Measurements from ENCODE around the gene SPAAR.

SPAAR gene, protein sequence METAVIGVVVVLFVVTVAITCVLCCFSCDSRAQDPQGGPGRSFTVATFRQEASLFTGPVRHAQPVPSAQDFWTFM

DNA sequence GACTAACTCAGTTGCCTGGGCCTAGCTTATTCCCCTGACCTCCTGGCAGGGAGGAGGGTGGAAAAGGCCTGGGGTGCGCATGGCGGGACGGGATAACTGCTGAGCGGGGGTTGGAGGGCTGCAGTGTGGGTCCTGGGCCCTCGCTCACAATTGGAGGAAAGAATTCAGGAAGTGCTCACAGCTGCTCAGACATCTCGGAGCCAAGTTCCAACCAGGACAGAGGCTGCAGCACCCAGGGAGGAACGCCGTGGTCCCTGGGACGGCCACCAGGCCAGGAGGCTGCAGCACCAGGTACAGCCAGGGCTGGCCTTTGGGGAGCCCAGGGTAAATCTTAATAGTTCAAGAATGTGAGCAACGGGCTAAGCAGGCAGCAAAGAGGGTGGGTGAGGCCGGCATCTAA lies at the start of gene SPAAR:
SPAAR (plus strand) TSS at position 217 of the 400 bp plus-strand sequence. CDS start 974 bp downstream, outside the sequence.
- Histone ChIP-seq H3K4me3 (peak within 1 kb of the TSS; percentile 45; the same call in 1 of the 2 replicates), H3K9ac (ENCODE audit: insufficient read length) (no peak within 1 kb of the TSS), H3K9me3 (ENCODE audit: low read depth, low read length) (no peaks in the 10 kb centered on the region), H3K27ac (no peak within 1 kb of the TSS; the same call in 1 of the 2 replicates), H3K36me3 (ENCODE audit: insufficient read depth, low read length) (no peaks in the 10 kb centered on the region)
- no peak for TF ChIP-seq EZH2 (IDR thresholded peaks at IDR 0.05)
- no peak for TF ChIP-seq FOXP2 (optimal IDR thresholded peaks at IDR 0.05; ENCODE audit: control extremely low read depth, extremely low read length, insufficient read depth)
- TF ChIP-seq POLR2AphosphoS5 (IDR thresholded peaks at IDR 0.05; ENCODE audit: borderline replicate concordance, low read depth, low read length) = no peak
- DNase-seq (ENCODE audit: low read depth, low spot score) = no peak

DNA sequence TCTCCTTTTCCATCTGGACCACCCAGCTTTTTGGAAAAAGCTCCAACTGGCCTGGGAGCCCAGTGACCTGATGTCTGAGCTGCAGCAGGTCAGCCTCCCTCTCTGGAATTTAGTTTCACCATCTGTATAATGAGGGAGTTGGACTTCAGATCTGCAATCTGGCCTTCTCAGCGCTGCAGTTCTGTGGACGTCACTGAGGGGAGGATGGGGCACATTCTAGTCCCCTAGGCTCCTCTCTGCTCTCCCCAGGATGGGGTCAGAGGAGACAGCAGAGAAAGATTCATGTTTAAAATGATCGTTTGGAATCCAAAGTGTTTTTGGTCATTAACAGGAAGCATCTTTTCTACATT lies 49.3 kb upstream of the SPAAR start:
- H3K36me3 ChIP-seq (ENCODE audit: insufficient read depth, low read length) = no peaks in the 10 kb centered on the region
- no peaks in the 10 kb centered on the region for H3K9me3 ChIP-seq (ENCODE audit: low read depth, low read length)
- H3K27ac ChIP-seq = no peak overlapping the region
- H3K4me3 ChIP-seq = no peak overlapping the region
- no peak for DNase-seq (ENCODE audit: low read depth, low spot score)
- H3K9ac ChIP-seq (ENCODE audit: insufficient read length) = no peak overlapping the region
- TF ChIP-seq EZH2 (IDR thresholded peaks at IDR 0.05) = no peak

DNA sequence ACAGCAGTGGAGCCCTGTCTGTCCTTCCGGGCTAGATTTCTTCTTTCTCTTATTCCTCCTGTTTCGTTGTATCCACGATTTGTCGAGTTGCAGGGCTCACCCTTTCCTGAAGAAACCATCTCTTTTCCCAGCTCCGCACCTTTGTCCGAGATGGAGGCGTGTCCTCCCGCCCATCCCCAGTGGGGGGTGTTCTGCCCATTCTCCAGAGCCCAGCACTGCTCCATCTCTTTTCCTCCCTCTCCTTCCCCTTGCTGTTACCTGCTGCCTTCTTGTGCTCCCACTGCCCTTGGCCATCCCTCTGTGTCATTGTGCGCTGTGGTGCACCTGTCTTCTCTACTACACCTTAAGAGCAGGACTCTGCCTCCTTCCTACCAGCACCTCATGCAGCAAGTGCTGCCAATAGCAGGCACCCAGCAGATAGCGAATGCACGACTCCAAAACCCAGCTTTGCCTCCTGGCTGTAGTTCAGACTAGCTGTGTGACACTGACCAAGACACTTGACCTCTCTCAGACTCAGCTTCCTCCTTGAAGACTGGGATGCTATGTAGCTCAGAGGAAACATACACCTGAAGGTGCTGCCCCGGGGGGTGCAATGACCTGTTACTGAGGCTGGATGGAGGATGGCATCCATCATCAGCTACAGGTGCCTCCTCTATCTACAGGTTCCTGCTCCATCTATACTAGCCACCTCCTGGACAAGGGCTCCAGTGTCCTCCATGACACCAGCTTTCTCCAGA lies 48.0 kb upstream of the SPAAR start:
- no peak overlapping the region for H3K27ac ChIP-seq
- no peak overlapping the region for H3K4me3 ChIP-seq
- no peak for DNase-seq (ENCODE audit: low read depth, low spot score)
- H3K9ac ChIP-seq (ENCODE audit: insufficient read length) = no peak overlapping the region
- TF ChIP-seq POLR2AphosphoS5 (IDR thresholded peaks at IDR 0.05; ENCODE audit: borderline replicate concordance, low read depth, low read length) (no peak), EZH2 (IDR thresholded peaks at IDR 0.05) (no peak), FOXP2 (optimal IDR thresholded peaks at IDR 0.05; ENCODE audit: control extremely low read depth, extremely low read length, insufficient read depth) (no peak)
- no peaks in the 10 kb centered on the region for H3K36me3 ChIP-seq (ENCODE audit: insufficient read depth, low read length)
- no peaks in the 10 kb centered on the region for H3K9me3 ChIP-seq (ENCODE audit: low read depth, low read length)

DNA sequence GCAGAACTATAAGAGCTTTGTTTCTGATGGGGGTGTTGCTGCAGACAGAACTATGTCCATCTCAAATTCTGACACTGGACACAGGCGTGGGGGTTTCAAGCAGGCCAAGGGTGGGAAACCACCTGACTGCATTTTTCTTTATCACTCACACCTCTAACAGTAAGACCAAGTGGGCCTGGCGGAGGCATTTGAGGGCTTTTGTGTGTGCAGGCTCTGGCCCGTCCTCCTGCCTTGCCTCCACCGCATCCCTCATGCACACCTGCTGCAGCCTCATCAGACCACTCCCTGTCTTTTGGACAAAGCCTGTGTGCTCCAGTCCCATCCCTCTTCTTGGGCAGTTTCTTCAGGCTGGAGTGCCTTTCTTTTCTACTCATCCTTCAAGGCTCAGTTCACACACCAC lies 47.0 kb upstream of the SPAAR start:
- Histone ChIP-seq H3K9me3 (ENCODE audit: low read depth, low read length) (no peaks in the 10 kb centered on the region), H3K36me3 (ENCODE audit: insufficient read depth, low read length) (no peaks in the 10 kb centered on the region), H3K27ac (no peak overlapping the region), H3K4me3 (no peak overlapping the region), H3K9ac (ENCODE audit: insufficient read length) (no peak overlapping the region)
- TF ChIP-seq POLR2AphosphoS5 (IDR thresholded peaks at IDR 0.05; ENCODE audit: borderline replicate concordance, low read depth, low read length) = no peak
- TF ChIP-seq EZH2 (IDR thresholded peaks at IDR 0.05) = no peak
- TF ChIP-seq FOXP2 (optimal IDR thresholded peaks at IDR 0.05; ENCODE audit: control extremely low read depth, extremely low read length, insufficient read depth) = no peak
- no peak for DNase-seq (ENCODE audit: low read depth, low spot score)

DNA sequence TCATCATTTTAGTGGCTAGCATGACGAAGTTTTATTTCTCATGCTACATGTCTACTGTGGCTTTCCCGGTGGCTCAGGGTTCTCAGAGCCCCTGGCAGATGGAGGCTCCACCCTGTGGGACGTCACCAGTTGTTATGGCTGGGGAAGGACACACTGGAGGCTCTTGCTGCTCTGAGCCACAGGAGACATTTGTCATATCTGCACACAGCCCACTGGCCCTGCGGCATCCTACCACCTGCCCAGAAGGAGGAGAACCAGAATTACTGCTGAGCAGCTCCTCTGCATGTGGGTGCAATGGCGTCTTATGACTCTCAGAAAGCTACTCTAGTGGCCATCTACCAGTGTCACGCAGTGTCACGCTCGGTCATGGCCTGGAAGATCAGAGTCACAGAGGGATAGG lies 45.7 kb upstream of the SPAAR start:
- H3K9ac ChIP-seq (ENCODE audit: insufficient read length) = no peak overlapping the region
- TF ChIP-seq POLR2AphosphoS5 (IDR thresholded peaks at IDR 0.05; ENCODE audit: borderline replicate concordance, low read depth, low read length) (no peak), FOXP2 (optimal IDR thresholded peaks at IDR 0.05; ENCODE audit: control extremely low read depth, extremely low read length, insufficient read depth) (no peak), EZH2 (IDR thresholded peaks at IDR 0.05) (no peak)
- no peak overlapping the region for H3K4me3 ChIP-seq
- H3K9me3 ChIP-seq (ENCODE audit: low read depth, low read length) = no peaks in the 10 kb centered on the region
- no peak overlapping the region for H3K27ac ChIP-seq
- no peak for DNase-seq (ENCODE audit: low read depth, low spot score)
- no peaks in the 10 kb centered on the region for H3K36me3 ChIP-seq (ENCODE audit: insufficient read depth, low read length)

DNA sequence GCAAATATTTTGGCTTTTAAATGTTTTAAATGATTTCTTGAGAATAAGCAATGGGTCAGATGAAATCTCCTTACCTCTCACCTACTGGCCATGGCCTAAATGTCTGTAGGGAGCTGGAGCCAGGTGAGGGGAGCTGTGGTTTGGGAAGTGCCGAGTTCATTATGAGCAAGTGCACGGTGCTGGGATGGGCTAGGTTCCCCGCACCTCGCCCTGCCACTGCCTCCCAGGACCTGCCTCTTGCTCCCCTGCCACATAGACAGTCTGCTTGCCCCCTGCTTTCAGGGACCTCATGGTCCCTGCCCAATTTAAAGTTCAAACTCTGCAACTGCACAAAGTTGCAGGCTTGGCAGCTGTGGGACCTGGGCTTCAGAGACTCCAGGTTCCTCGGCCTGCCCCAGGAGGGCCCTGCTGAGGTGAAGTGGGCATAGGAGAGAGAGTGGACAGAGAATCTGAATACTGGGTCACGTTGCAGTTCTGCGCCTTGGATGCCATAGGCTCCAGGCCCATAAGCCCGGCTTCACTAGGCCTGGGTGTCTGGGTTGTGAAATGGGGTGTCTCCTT lies 44.5 kb upstream of the SPAAR start:
- DNase-seq (ENCODE audit: low read depth, low spot score) = no peak
- TF ChIP-seq POLR2AphosphoS5 (IDR thresholded peaks at IDR 0.05; ENCODE audit: borderline replicate concordance, low read depth, low read length) (no peak), EZH2 (IDR thresholded peaks at IDR 0.05) (no peak), FOXP2 (optimal IDR thresholded peaks at IDR 0.05; ENCODE audit: control extremely low read depth, extremely low read length, insufficient read depth) (no peak)
- Histone ChIP-seq H3K4me3 (no peak overlapping the region), H3K27ac (no peak overlapping the region), H3K9me3 (ENCODE audit: low read depth, low read length) (no peaks in the 10 kb centered on the region), H3K36me3 (ENCODE audit: insufficient read depth, low read length) (no peaks in the 10 kb centered on the region), H3K9ac (ENCODE audit: insufficient read length) (no peak overlapping the region)

DNA sequence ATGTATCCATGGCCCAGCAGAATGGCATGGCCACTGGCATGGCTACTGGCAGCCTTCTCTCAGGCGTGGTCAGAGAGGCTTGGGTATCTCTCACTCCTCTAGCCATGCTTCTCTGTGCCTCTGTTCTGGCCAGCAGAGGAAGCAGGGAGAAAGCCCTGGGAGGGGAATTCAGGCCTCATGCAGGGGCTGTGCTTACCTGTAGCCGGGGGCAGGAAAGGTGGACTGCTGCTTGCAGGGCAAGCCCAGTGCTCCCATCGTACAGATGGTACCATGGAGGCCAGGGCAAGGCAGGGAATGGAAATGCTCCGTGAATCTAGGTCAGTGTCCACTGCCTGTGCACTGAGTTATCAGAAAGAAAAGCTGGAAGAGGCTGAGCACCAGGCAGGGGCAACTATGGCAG lies 41.8 kb upstream of the SPAAR start:
- Histone ChIP-seq H3K9me3 (ENCODE audit: low read depth, low read length) (no peaks in the 10 kb centered on the region), H3K27ac (no peak overlapping the region), H3K4me3 (no peak overlapping the region), H3K36me3 (ENCODE audit: insufficient read depth, low read length) (no peaks in the 10 kb centered on the region), H3K9ac (ENCODE audit: insufficient read length) (no peak overlapping the region)
- TF ChIP-seq FOXP2 (optimal IDR thresholded peaks at IDR 0.05; ENCODE audit: control extremely low read depth, extremely low read length, insufficient read depth) (no peak), EZH2 (IDR thresholded peaks at IDR 0.05) (no peak), POLR2AphosphoS5 (IDR thresholded peaks at IDR 0.05; ENCODE audit: borderline replicate concordance, low read depth, low read length) (no peak)
- DNase-seq (ENCODE audit: low read depth, low spot score) = no peak

DNA sequence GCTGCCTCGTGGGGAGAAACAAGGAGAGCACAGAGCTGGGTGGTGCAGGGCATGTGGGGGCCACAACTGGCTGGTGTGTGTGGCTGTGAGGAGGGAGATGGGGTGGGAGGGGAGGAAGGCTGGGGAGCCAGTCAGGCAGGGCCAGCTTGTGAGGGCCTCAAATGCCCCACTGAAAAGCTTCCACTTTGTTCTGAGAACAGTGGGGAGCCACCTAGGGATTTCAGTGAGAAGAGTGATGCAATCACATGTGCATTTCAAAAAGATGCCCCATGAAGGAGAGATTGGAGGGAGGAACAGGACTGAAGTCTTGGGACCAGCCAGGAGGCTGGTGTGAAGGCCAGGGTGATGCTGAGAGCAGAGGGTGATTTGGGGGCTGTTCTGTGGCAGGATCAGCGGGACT lies 40.4 kb upstream of the SPAAR start:
- no peak for DNase-seq (ENCODE audit: low read depth, low spot score)
- TF ChIP-seq EZH2 (IDR thresholded peaks at IDR 0.05) (no peak), POLR2AphosphoS5 (IDR thresholded peaks at IDR 0.05; ENCODE audit: borderline replicate concordance, low read depth, low read length) (no peak), FOXP2 (optimal IDR thresholded peaks at IDR 0.05; ENCODE audit: control extremely low read depth, extremely low read length, insufficient read depth) (no peak)
- no peak overlapping the region for H3K4me3 ChIP-seq
- H3K27ac ChIP-seq = no peak overlapping the region
- no peak overlapping the region for H3K9ac ChIP-seq (ENCODE audit: insufficient read length)
- no peaks in the 10 kb centered on the region for H3K36me3 ChIP-seq (ENCODE audit: insufficient read depth, low read length)
- H3K9me3 ChIP-seq (ENCODE audit: low read depth, low read length) = no peaks in the 10 kb centered on the region

Data from SK-N-MC (cell line).